WTC11 (cell line): ENCODE measurements around the gene POLR3G. TPM values are rescaled to one million over a fixed set of nuclear protein-coding genes. Genes with fewer than 3 reads are reported as not detected.

Source experiments
- ATAC-seq: fragments of 200-7000 bp; cut with Tn5 transposase; 2 replicates; pipeline ENCODE4 v1.10.0; 2021; ENCODE audit warnings: mild to moderate bottlenecking, moderate library complexity
- CTCF ChIA-PET: fragments of 300-600 bp; sonication (Branson Sonifier 250); formaldehyde crosslinking; loops from one replicate; lab custom pipeline; 2021; ENCODE audit warnings: antibody characterized with exemption; lab: Charles Lee
- POLR2A ChIA-PET: fragments of 350-600 bp; sonication (Branson Sonifier 250); formaldehyde crosslinking; loops from one replicate; lab custom pipeline; 2021; ENCODE audit warnings: antibody characterized with exemption; lab: Charles Lee
- DNase-seq: peaks from one replicate; pipeline ENCODE4 v3.0.0; 2021; ENCODE audit warnings: low spot score
- H3K27ac Mint-ChIP-seq: 2 replicates; pipeline ENCODE4 v1.8.0; 2021; ENCODE audit warnings: mixed read lengths
- H3K27me3 Mint-ChIP-seq: 2 replicates; pipeline ENCODE4 v1.8.0; 2021; ENCODE audit warnings: low read depth, mild to moderate bottlenecking, moderate library complexity, mixed read lengths
- H3K36me3 Mint-ChIP-seq: 2 replicates; pipeline ENCODE4 v1.8.0; 2021; ENCODE audit warnings: mixed read lengths
- H3K4me1 Mint-ChIP-seq: 2 replicates; pipeline ENCODE4 v1.8.0; 2022; ENCODE audit warnings: mixed read lengths
- H3K4me3 Mint-ChIP-seq: 2 replicates; pipeline ENCODE4 v1.8.0; 2021; ENCODE audit warnings: mild to moderate bottlenecking, moderate library complexity, mixed read lengths
- H3K9me3 Mint-ChIP-seq: 2 replicates; pipeline ENCODE4 v1.8.0; 2021; ENCODE audit warnings: mixed read lengths
- ATF1 ChIP-seq: sonication (generic); formaldehyde crosslinking; IDR thresholded peaks from 2 replicates; pipeline ENCODE4 v1.8.1; 2023; ENCODE audit warnings: mild to moderate bottlenecking, moderate library complexity, missing genetic modification reagents
- GTF2I ChIP-seq: fragments of 250-450 bp; sonication (Bioruptor Pico); conservative IDR thresholded peaks from 2 replicates; pipeline ENCODE4 v1.4.0; 2021; ENCODE audit warnings: mild to moderate bottlenecking
- NFYB ChIP-seq: sonication (generic); formaldehyde crosslinking; conservative IDR thresholded peaks from 2 replicates; pipeline ENCODE4 v1.8.0; 2022; ENCODE audit warnings: low read depth, missing genetic modification reagents
- NR2C2 ChIP-seq: sonication (generic); formaldehyde crosslinking; IDR thresholded peaks from 2 replicates; pipeline ENCODE4 v1.8.0; 2022; ENCODE audit warnings: mild to moderate bottlenecking, missing genetic modification reagents
- RELA ChIP-seq: sonication (generic); formaldehyde crosslinking; IDR thresholded peaks from 2 replicates; pipeline ENCODE4 v1.8.1; 2022; ENCODE audit warnings: missing genetic modification reagents, mild to moderate bottlenecking, borderline replicate concordance
- RORB ChIP-seq: fragments of 250-450 bp; sonication (Bioruptor Pico); IDR thresholded peaks from 2 replicates; pipeline ENCODE4 v1.9.0; 2021; ENCODE audit warnings: mild to moderate bottlenecking
- SMAD4 ChIP-seq: sonication (generic); formaldehyde crosslinking; IDR thresholded peaks from 2 replicates; pipeline ENCODE4 v1.8.0; 2022; ENCODE audit warnings: mild to moderate bottlenecking, missing genetic modification reagents
- ZNF317 ChIP-seq: sonication (generic); formaldehyde crosslinking; IDR thresholded peaks from 2 replicates; pipeline ENCODE4 v1.8.1; 2023; ENCODE audit warnings: low read depth, mild to moderate bottlenecking, moderate library complexity, missing genetic modification reagents, borderline replicate concordance
- total RNA-seq: library from RNA; stranded (reverse); gene quantifications from 3 replicates; pipeline ENCODE4 v1.2.3, GENCODE V29; 2021
- TF ChIP-seq, protein P1 (sequence below): fragments of 250-450 bp; sonication (Bioruptor Pico); IDR thresholded peaks from 2 replicates; pipeline ENCODE4 v1.9.0; 2021; ENCODE audit warnings: mild to moderate bottlenecking, borderline replicate concordance
- TF ChIP-seq, protein P2 (sequence below): sonication (generic); formaldehyde crosslinking; conservative IDR thresholded peaks from 2 replicates; pipeline ENCODE4 v1.8.1; 2022; ENCODE audit warnings: mild to moderate bottlenecking, missing genetic modification reagents
- TF ChIP-seq, protein P3 (sequence below): sonication (generic); formaldehyde crosslinking; IDR thresholded peaks from 2 replicates; pipeline ENCODE4 v1.8.1; 2022; ENCODE audit warnings: missing genetic modification reagents, borderline replicate concordance
- TF ChIP-seq, protein P4 (sequence below): sonication (generic); formaldehyde crosslinking; IDR thresholded peaks from 2 replicates; pipeline ENCODE4 v1.8.1; 2022; ENCODE audit warnings: low read depth, missing genetic modification reagents, borderline replicate concordance
- TF ChIP-seq, protein P5 (sequence below): sonication (generic); formaldehyde crosslinking; IDR thresholded peaks from 2 replicates; pipeline ENCODE4 v1.8.1; 2023; ENCODE audit warnings: mild to moderate bottlenecking, missing genetic modification reagents, borderline replicate concordance
- TF ChIP-seq, protein P6 (sequence below): sonication (generic); formaldehyde crosslinking; conservative IDR thresholded peaks from 2 replicates; pipeline ENCODE4 v1.8.1; 2023; ENCODE audit warnings: mild to moderate bottlenecking, low read depth, missing genetic modification reagents, moderate library complexity
- TF ChIP-seq, protein P7 (sequence below): fragments of 250-450 bp; sonication (Bioruptor Pico); IDR thresholded peaks from 2 replicates; pipeline ENCODE4 v1.9.0; 2021; ENCODE audit warnings: mild to moderate bottlenecking
- TF ChIP-seq, protein P8 (sequence below): sonication (generic); formaldehyde crosslinking; IDR thresholded peaks from 2 replicates; pipeline ENCODE4 v1.8.1; 2022; ENCODE audit warnings: low read depth, mild to moderate bottlenecking, moderate library complexity, missing genetic modification reagents, borderline replicate concordance
- TF ChIP-seq, protein P9 (sequence below): sonication (generic); formaldehyde crosslinking; IDR thresholded peaks from 2 replicates; pipeline ENCODE4 v1.8.0; 2022; ENCODE audit warnings: mild to moderate bottlenecking, missing genetic modification reagents

POLR3G gene
- total RNA-seq, 1 experiment from 2014 or later: 95.4 TPM

DNA sequence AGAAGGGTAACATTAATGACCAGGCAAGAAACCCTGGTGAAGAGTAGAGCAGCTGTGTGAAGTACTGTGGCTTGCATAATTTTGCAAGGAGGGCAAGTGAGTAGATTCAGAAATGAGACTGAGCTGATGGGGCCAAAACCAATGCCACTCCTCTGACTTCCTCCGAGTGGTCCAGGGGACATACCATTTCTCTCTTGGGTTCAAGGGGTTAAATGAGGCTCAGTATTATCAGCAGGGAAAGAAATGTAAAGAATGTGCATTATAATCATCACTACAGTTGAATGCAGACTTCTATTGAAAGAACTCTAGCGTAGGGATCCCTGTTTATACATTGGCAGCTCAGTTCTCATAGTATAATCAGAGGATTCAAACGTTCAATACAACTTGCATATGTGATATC is 9.9 kb downstream of the POLR3G start:
- DNase-seq (no peak), ATAC-seq (peak; percentile 43; the same call in 1 of the 2 replicates)
- ChIA-PET CTCF (interaction anchor here (0.7 to 1.0 kb wide), 2 partner anchors 10 to 299 kb away, joined by 3 read pairs; partner anchors contain the start of genes MBLAC2 and POLR3G), POLR2A (no interaction called here)
- Mint-ChIP-seq H3K27ac (peak overlapping the region; percentile 76), H3K27me3 (no peaks in the 10 kb centered on the region), H3K4me1 (peaks cover 28% of the 10 kb centered on the region), H3K4me3 (no peak overlapping the region), H3K9me3 (peaks cover 6% of the 10 kb centered on the region), H3K36me3 (peaks cover 35% of the 10 kb centered on the region)
- TF ChIP-seq ZNF317 (no peak), GTF2I (CRISPR knock-in tag) (no peak), NR2C2 (no peak), RORB (no peak), ATF1 (no peak), SMAD4 (CRISPR knock-in tag) (no peak), NFYB (CRISPR knock-in tag) (no peak), RELA (CRISPR knock-in tag) (no peak)
- TF ChIP-seq, protein P1, sequence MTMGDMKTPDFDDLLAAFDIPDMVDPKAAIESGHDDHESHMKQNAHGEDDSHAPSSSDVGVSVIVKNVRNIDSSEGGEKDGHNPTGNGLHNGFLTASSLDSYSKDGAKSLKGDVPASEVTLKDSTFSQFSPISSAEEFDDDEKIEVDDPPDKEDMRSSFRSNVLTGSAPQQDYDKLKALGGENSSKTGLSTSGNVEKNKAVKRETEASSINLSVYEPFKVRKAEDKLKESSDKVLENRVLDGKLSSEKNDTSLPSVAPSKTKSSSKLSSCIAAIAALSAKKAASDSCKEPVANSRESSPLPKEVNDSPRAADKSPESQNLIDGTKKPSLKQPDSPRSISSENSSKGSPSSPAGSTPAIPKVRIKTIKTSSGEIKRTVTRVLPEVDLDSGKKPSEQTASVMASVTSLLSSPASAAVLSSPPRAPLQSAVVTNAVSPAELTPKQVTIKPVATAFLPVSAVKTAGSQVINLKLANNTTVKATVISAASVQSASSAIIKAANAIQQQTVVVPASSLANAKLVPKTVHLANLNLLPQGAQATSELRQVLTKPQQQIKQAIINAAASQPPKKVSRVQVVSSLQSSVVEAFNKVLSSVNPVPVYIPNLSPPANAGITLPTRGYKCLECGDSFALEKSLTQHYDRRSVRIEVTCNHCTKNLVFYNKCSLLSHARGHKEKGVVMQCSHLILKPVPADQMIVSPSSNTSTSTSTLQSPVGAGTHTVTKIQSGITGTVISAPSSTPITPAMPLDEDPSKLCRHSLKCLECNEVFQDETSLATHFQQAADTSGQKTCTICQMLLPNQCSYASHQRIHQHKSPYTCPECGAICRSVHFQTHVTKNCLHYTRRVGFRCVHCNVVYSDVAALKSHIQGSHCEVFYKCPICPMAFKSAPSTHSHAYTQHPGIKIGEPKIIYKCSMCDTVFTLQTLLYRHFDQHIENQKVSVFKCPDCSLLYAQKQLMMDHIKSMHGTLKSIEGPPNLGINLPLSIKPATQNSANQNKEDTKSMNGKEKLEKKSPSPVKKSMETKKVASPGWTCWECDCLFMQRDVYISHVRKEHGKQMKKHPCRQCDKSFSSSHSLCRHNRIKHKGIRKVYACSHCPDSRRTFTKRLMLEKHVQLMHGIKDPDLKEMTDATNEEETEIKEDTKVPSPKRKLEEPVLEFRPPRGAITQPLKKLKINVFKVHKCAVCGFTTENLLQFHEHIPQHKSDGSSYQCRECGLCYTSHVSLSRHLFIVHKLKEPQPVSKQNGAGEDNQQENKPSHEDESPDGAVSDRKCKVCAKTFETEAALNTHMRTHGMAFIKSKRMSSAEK (CRISPR knock-in tag): no peak
- TF ChIP-seq, protein P2, sequence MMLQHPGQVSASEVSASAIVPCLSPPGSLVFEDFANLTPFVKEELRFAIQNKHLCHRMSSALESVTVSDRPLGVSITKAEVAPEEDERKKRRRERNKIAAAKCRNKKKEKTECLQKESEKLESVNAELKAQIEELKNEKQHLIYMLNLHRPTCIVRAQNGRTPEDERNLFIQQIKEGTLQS (CRISPR knock-in tag): no peak
- TF ChIP-seq, protein P3, sequence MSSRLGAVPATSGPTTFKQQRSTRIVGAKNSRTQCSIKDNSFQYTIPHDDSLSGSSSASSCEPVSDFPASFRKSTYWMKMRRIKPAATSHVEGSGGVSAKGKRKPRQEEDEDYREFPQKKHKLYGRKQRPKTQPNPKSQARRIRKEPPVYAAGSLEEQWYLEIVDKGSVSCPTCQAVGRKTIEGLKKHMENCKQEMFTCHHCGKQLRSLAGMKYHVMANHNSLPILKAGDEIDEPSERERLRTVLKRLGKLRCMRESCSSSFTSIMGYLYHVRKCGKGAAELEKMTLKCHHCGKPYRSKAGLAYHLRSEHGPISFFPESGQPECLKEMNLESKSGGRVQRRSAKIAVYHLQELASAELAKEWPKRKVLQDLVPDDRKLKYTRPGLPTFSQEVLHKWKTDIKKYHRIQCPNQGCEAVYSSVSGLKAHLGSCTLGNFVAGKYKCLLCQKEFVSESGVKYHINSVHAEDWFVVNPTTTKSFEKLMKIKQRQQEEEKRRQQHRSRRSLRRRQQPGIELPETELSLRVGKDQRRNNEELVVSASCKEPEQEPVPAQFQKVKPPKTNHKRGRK (CRISPR knock-in tag): no peak
- TF ChIP-seq, protein P4, sequence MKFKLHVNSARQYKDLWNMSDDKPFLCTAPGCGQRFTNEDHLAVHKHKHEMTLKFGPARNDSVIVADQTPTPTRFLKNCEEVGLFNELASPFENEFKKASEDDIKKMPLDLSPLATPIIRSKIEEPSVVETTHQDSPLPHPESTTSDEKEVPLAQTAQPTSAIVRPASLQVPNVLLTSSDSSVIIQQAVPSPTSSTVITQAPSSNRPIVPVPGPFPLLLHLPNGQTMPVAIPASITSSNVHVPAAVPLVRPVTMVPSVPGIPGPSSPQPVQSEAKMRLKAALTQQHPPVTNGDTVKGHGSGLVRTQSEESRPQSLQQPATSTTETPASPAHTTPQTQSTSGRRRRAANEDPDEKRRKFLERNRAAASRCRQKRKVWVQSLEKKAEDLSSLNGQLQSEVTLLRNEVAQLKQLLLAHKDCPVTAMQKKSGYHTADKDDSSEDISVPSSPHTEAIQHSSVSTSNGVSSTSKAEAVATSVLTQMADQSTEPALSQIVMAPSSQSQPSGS: no peak
- TF ChIP-seq, protein P5, sequence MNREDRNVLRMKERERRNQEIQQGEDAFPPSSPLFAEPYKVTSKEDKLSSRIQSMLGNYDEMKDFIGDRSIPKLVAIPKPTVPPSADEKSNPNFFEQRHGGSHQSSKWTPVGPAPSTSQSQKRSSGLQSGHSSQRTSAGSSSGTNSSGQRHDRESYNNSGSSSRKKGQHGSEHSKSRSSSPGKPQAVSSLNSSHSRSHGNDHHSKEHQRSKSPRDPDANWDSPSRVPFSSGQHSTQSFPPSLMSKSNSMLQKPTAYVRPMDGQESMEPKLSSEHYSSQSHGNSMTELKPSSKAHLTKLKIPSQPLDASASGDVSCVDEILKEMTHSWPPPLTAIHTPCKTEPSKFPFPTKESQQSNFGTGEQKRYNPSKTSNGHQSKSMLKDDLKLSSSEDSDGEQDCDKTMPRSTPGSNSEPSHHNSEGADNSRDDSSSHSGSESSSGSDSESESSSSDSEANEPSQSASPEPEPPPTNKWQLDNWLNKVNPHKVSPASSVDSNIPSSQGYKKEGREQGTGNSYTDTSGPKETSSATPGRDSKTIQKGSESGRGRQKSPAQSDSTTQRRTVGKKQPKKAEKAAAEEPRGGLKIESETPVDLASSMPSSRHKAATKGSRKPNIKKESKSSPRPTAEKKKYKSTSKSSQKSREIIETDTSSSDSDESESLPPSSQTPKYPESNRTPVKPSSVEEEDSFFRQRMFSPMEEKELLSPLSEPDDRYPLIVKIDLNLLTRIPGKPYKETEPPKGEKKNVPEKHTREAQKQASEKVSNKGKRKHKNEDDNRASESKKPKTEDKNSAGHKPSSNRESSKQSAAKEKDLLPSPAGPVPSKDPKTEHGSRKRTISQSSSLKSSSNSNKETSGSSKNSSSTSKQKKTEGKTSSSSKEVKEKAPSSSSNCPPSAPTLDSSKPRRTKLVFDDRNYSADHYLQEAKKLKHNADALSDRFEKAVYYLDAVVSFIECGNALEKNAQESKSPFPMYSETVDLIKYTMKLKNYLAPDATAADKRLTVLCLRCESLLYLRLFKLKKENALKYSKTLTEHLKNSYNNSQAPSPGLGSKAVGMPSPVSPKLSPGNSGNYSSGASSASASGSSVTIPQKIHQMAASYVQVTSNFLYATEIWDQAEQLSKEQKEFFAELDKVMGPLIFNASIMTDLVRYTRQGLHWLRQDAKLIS (CRISPR knock-in tag): no peak
- TF ChIP-seq, protein P6, sequence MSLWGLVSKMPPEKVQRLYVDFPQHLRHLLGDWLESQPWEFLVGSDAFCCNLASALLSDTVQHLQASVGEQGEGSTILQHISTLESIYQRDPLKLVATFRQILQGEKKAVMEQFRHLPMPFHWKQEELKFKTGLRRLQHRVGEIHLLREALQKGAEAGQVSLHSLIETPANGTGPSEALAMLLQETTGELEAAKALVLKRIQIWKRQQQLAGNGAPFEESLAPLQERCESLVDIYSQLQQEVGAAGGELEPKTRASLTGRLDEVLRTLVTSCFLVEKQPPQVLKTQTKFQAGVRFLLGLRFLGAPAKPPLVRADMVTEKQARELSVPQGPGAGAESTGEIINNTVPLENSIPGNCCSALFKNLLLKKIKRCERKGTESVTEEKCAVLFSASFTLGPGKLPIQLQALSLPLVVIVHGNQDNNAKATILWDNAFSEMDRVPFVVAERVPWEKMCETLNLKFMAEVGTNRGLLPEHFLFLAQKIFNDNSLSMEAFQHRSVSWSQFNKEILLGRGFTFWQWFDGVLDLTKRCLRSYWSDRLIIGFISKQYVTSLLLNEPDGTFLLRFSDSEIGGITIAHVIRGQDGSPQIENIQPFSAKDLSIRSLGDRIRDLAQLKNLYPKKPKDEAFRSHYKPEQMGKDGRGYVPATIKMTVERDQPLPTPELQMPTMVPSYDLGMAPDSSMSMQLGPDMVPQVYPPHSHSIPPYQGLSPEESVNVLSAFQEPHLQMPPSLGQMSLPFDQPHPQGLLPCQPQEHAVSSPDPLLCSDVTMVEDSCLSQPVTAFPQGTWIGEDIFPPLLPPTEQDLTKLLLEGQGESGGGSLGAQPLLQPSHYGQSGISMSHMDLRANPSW (CRISPR knock-in tag): no peak
- TF ChIP-seq, protein P7, sequence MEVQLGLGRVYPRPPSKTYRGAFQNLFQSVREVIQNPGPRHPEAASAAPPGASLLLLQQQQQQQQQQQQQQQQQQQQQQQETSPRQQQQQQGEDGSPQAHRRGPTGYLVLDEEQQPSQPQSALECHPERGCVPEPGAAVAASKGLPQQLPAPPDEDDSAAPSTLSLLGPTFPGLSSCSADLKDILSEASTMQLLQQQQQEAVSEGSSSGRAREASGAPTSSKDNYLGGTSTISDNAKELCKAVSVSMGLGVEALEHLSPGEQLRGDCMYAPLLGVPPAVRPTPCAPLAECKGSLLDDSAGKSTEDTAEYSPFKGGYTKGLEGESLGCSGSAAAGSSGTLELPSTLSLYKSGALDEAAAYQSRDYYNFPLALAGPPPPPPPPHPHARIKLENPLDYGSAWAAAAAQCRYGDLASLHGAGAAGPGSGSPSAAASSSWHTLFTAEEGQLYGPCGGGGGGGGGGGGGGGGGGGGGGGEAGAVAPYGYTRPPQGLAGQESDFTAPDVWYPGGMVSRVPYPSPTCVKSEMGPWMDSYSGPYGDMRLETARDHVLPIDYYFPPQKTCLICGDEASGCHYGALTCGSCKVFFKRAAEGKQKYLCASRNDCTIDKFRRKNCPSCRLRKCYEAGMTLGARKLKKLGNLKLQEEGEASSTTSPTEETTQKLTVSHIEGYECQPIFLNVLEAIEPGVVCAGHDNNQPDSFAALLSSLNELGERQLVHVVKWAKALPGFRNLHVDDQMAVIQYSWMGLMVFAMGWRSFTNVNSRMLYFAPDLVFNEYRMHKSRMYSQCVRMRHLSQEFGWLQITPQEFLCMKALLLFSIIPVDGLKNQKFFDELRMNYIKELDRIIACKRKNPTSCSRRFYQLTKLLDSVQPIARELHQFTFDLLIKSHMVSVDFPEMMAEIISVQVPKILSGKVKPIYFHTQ (CRISPR knock-in tag): no peak
- TF ChIP-seq, protein P8, sequence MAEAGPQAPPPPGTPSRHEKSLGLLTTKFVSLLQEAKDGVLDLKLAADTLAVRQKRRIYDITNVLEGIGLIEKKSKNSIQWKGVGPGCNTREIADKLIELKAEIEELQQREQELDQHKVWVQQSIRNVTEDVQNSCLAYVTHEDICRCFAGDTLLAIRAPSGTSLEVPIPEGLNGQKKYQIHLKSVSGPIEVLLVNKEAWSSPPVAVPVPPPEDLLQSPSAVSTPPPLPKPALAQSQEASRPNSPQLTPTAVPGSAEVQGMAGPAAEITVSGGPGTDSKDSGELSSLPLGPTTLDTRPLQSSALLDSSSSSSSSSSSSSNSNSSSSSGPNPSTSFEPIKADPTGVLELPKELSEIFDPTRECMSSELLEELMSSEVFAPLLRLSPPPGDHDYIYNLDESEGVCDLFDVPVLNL (CRISPR knock-in tag): no peak
- TF ChIP-seq, protein P9, sequence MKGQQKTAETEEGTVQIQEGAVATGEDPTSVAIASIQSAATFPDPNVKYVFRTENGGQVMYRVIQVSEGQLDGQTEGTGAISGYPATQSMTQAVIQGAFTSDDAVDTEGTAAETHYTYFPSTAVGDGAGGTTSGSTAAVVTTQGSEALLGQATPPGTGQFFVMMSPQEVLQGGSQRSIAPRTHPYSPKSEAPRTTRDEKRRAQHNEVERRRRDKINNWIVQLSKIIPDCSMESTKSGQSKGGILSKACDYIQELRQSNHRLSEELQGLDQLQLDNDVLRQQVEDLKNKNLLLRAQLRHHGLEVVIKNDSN (CRISPR knock-in tag): no peak
